Lower leg skin (tissue), 4 donors: Measurements from ENCODE around the gene SLC45A2. TPM values are rescaled to one million over a fixed set of nuclear protein-coding genes. Genes with fewer than 3 reads are reported as not detected.

ENCODE experiments used
- DNase-seq, 2 donors: peaks; one replicate each; pipeline ENCODE4 v3.0.0-alpha.2; 2019; ENCODE audit warnings: low spot score in 2 of 2
- H3K4me3 ChIP-seq: fragments of 200-600 bp; sonication (generic); 2 replicates; pipeline ENCODE4 v1.5.1; 2017; ENCODE audit warnings: mild to moderate bottlenecking, low read depth; ENCODE audit not compliant: poor library complexity, severe bottlenecking
- CTCF ChIP-seq, 3 donors: fragments of 450-650 bp; IDR thresholded peaks; one replicate each; pipeline ENCODE4 v1.5.1; 2016; ENCODE audit warnings: antibody characterized with exemption in 3 of 3, mild to moderate bottlenecking in 3 of 3, moderate library complexity in 2 of 3
- POLR2A ChIP-seq, 2 donors: fragments of 450-650 bp; IDR thresholded peaks; one replicate each; pipeline ENCODE4 v1.6.1; 2016 to 2017; ENCODE audit warnings: antibody characterized with exemption in 2 of 2, mild to moderate bottlenecking in 1 of 2, moderate library complexity in 1 of 2
- WGBS, 2 donors: methylation state at CpG; one replicate each; pipeline ENCODE4 v1.1.5; 2018; 5-methylcytosine and 5-hydroxymethylcytosine counted together
- intact Hi-C: fragments of 100-400 bp; cut with DNase I; formaldehyde crosslinking; loops from one replicate; pipeline ENCODE4 v1.15.0; 2023; ENCODE audit warnings: low total_unique reads
- total RNA-seq, 4 donors: library from RNA; depleted of rRNA; stranded (reverse); fragments of >200 nt; gene quantifications; one replicate each; pipeline ENCODE4 v1.1.0, GENCODE V29; 2016

SLC45A2 gene
- total RNA-seq, 4 donors from 2014 or later, result 0.80 to 2.1 (median 1.3) TPM

GRCh38 chr5:34005681-34006080 is 21.2 kb upstream of the SLC45A2 start:
- no peak for DNase-seq
- intact Hi-C loops, result no loop called here
- 83 to 90% methylated on average over 4 of the region's 4 CpGs for WGBS, 2 donors
- TF ChIP-seq POLR2A (IDR thresholded peaks at IDR 0.05) (no peak), CTCF (IDR thresholded peaks at IDR 0.05) (no peak)
- no peak overlapping the region for H3K4me3 ChIP-seq

GRCh38 chr5:34005211-34005610 is 20.7 kb upstream of the SLC45A2 start:
- no peak for TF ChIP-seq CTCF (IDR thresholded peaks at IDR 0.05)
- TF ChIP-seq POLR2A (IDR thresholded peaks at IDR 0.05), result no peak
- intact Hi-C loops, result no loop called here
- DNase-seq, result no peak
- 91 to 92% methylated on average over 4 of the region's 4 CpGs for WGBS, 2 donors
- H3K4me3 ChIP-seq, result no peak overlapping the region

- WGBS, 2 donors, result 97 to 98% methylated on average over 4 of the region's 4 CpGs
- no peak for DNase-seq
- TF ChIP-seq CTCF (IDR thresholded peaks at IDR 0.05) (no peak), POLR2A (IDR thresholded peaks at IDR 0.05) (no peak)
- no peak overlapping the region for H3K4me3 ChIP-seq
- intact Hi-C loops, result no loop called here
Measured at GRCh38 chr5:34003941-34004340, 19.4 kb upstream of the SLC45A2 start.

GRCh38 chr5:34002629-34003328 is 18.3 kb upstream of the SLC45A2 start:
- TF ChIP-seq CTCF (IDR thresholded peaks at IDR 0.05) (no peak), POLR2A (IDR thresholded peaks at IDR 0.05) (no peak)
- WGBS, 2 donors, result 95 to 97% methylated on average over 10 of the region's 10 CpGs
- H3K4me3 ChIP-seq, result no peak overlapping the region
- intact Hi-C loops, result no loop called here
- DNase-seq, result no peak

- intact Hi-C loops, result no loop called here
- H3K4me3 ChIP-seq, result no peak overlapping the region
- no peak for TF ChIP-seq POLR2A (IDR thresholded peaks at IDR 0.05)
- no peak for TF ChIP-seq CTCF (IDR thresholded peaks at IDR 0.05)
- 83 to 86% methylated on average over 10 of the region's 10 CpGs for WGBS, 2 donors
- DNase-seq, result no peak
Measured at GRCh38 chr5:34001241-34001841, 16.8 kb upstream of the SLC45A2 start.
